GM19438 (cell line): ENCODE results near the gene KRT6A.

ENCODE experiments used
- ATAC-seq: cut with Tn5 transposase; IDR thresholded peaks from one replicate; pipeline ENCODE4 v1.9.1; 2021; ENCODE audit warnings: low read depth; ENCODE audit not compliant: unreplicated experiment

The KRT6A gene

GRCh38 chr12:52493172-52493571 lies at the start of gene KRT6A:
Gene KRT6A, minus strand, starts transcription at chr12:52493257. Its CDS starts 69 bp downstream, at chr12:52493188.
- ATAC-seq = no peak

- no peak for ATAC-seq
Measured at GRCh38 chr12:52542157-52542556, 49.1 kb upstream of the KRT6A start.

GRCh38 chr12:52541709-52542108 lies 48.7 kb upstream of the KRT6A start:
- no peak for ATAC-seq

- ATAC-seq = no peak
Measured at GRCh38 chr12:52540531-52540930, 47.5 kb upstream of the KRT6A start.

- no peak for ATAC-seq
Measured at GRCh38 chr12:52539821-52540173, 46.7 kb upstream of the KRT6A start.

GRCh38 chr12:52539083-52539820 lies 46.2 kb upstream of the KRT6A start:
- ATAC-seq = no peak

GRCh38 chr12:52537101-52537500 lies 44.0 kb upstream of the KRT6A start:
- no peak for ATAC-seq

- no peak for ATAC-seq
Measured at GRCh38 chr12:52535574-52535973, 42.5 kb upstream of the KRT6A start.

- ATAC-seq = no peak
Measured at GRCh38 chr12:52534482-52534881, 41.4 kb upstream of the KRT6A start.

GRCh38 chr12:52533686-52534470 lies 40.8 kb upstream of the KRT6A start:
- no peak for ATAC-seq

- no peak for ATAC-seq
Measured at GRCh38 chr12:52532636-52533035, 39.6 kb upstream of the KRT6A start.

- ATAC-seq = no peak
Measured at GRCh38 chr12:52531566-52532300, 38.7 kb upstream of the KRT6A start.

GRCh38 chr12:52530905-52531304 lies 37.8 kb upstream of the KRT6A start:
- ATAC-seq = no peak

GRCh38 chr12:52530366-52530765 lies 37.3 kb upstream of the KRT6A start:
- ATAC-seq = no peak

- ATAC-seq = no peak
Measured at GRCh38 chr12:52529846-52530245, 36.8 kb upstream of the KRT6A start.

GRCh38 chr12:52529417-52529816 lies 36.4 kb upstream of the KRT6A start:
- ATAC-seq = no peak

GRCh38 chr12:52528641-52529143 lies 35.6 kb upstream of the KRT6A start:
- no peak for ATAC-seq

- no peak for ATAC-seq
Measured at GRCh38 chr12:52527121-52527800, 34.2 kb upstream of the KRT6A start.

GRCh38 chr12:52526511-52526951 lies 33.5 kb upstream of the KRT6A start:
- ATAC-seq = no peak

- ATAC-seq = no peak
Measured at GRCh38 chr12:52525661-52526499, 32.8 kb upstream of the KRT6A start.
